HG03064 (cell line): Measurements from ENCODE around the gene DHX38.

Source experiments
- ATAC-seq: cut with Tn5 transposase; IDR thresholded peaks from one replicate; pipeline ENCODE4 v1.9.1; 2021; ENCODE audit warnings: low read depth; ENCODE audit not compliant: unreplicated experiment

Gene DHX38

GRCh38 chr16:72113616-72113945 lies 19.9 kb downstream of the DHX38 start:
- no peak for ATAC-seq

- ATAC-seq, result no peak
These were observed 26.4 kb downstream of the DHX38 start for GRCh38 chr16:72120026-72120425.

DNA sequence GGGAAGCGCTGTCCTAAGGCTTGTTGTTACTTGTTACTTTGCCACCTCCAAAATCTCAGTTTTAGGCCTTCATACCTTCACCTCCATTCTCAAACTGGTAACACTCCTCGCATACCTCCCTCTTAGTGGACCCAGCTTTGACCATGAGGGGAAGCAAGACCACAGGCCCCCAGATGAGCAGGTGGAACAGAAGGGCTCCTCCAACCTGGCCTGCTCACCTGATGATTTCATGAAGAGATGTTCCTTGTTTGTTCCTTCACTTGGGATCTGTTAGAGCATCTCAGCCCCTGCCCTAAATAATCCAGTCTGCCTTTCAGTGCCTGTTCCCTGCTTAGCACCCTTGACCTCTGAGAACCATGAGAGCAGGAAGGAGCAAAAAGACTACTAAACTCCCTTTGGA lies 28.7 kb downstream of the DHX38 start:
- ATAC-seq, result no peak

- ATAC-seq, result no peak
These were observed 29.3 kb downstream of the DHX38 start for GRCh38 chr16:72122916-72123315.

DNA sequence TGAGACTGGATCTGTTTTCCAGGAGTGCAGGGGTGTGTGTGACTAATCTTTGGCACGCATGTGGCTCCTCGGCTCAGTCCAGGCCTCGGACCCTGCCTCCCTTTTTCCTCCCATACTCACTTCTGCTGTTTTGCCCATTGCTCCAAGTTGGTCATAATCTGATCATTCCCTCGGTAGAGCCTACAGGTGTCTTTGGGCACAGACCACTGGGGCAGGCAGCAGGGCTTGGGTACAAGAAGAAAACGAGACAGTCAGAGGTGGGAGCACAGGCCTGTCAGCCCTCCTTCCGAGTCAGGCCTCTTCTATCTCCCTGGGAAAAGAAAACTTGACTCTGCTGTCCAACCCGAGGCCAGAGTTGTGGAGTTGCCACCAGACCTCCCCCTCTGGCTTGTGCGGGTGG lies 29.8 kb downstream of the DHX38 start:
- ATAC-seq, result no peak

- ATAC-seq, result no peak
These were observed 30.5 kb downstream of the DHX38 start for GRCh38 chr16:72124148-72124547.

GRCh38 chr16:72124761-72125634 lies 31.4 kb downstream of the DHX38 start:
- ATAC-seq, result no peak

DNA sequence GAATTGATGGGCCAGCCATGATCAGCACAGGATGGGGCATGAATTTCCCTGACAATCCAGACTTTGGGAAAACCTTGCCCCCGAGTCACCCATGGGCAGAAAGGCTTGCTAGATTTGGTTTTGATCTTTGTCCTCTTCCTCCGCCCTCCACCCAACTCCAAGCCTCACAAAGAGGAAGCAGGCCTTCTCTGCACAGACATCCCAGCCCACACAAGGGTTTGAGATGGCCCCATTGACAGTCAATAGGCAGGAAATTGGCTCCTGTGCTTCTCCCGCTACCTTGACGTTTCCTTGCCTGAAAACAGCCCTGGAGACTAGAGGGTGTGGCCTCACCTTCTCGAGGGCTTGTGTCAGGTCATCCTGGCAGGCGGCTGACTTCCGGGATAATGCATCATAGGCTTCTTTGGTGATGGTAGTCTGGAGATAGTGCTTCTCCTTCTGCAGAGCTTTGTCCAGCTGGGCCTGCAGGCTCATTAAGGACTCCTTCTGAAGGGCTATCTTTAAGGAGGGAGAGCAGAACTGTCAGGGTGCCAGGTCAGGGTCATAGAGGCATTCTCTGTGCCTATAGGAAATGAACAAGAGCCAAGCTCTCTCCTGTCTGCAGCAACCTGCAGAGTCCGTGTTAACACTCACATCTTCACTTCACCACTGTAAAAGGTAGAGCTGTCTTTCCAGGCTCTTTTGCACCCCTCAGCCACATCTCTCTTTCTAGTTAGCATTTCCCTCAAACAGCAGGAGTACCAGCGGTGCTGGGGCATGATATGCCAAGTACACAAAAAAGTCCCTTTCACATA lies 32.2 kb downstream of the DHX38 start:
- no peak for ATAC-seq

GRCh38 chr16:72126429-72126765 lies 32.8 kb downstream of the DHX38 start:
- no peak for ATAC-seq

- no peak for ATAC-seq
These were observed 35.1 kb downstream of the DHX38 start for GRCh38 chr16:72128701-72129100.

DNA sequence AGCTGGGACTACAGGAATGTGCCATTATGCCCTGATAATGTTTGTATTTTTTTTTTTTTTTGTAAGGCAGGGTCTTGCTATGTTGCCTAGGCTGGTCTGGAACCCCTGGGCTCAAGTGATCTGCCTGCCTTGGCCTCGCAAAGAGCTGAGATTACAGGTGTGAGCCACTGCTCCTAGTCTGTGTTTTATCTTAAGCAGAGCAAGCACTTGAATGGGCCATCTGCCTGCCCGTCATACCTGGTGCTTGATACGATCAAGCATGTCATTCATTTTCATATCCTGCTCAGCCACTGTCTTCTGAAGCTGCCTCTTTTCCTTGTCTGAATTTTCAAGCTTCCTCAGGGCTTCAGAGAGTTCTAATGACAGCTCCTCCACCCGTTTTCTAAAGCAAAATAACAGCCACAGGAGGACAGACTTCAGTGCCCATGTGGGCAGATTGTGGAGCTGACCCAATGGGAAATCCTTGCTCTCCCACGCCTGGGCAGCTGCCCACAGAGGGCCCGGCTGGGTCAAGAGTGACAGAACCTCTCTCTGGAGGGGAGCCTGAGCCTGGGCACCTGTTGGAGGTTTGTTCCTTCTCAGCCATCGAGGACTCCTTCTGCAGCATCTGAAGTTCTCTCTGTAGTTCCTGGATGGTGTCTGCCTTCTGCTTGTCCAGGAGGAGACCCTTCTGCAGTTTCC lies 36.5 kb downstream of the DHX38 start:
- ATAC-seq, result no peak

- ATAC-seq, result no peak
These were observed 37.4 kb downstream of the DHX38 start for GRCh38 chr16:72131036-72131435.

- no peak for ATAC-seq
These were observed 39.1 kb downstream of the DHX38 start for GRCh38 chr16:72132726-72133125.

- ATAC-seq, result no peak
These were observed 40.9 kb downstream of the DHX38 start for GRCh38 chr16:72134507-72134906.

DNA sequence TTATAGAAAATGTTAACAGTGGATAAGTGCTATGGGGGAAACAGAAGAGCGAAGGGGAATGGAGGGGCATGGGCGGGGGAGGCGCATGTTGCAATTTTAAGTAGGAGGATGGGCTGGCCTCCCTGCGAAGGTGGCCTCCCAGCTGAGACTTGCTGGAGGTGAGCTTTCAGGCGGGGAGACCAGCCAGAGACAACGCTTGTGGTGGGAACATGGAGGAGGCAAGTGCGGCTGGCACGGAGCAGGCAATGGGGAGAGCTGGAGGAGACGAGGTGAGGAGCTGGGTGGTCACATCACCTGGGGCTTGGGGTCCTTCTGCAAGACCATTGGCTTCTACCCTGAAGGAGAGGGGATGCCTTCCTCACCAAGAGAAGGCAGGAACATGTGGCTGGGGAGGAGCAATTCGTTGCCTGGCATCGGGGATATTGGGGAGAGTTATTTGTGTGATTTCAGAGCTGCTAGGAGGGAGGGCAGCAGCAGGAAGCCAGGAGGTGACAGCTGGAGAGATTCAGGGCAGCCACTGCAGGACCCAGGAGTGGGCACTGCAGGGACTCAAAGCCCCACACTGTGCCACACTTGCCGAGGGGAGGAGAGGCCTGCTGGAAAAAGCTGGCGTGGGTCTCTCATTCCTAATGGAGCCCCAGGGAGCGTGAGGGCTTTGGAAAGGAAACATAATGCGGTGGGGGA lies 43.9 kb downstream of the DHX38 start:
- no peak for ATAC-seq

GRCh38 chr16:72138064-72138572 lies 44.5 kb downstream of the DHX38 start:
- ATAC-seq, result no peak

DNA sequence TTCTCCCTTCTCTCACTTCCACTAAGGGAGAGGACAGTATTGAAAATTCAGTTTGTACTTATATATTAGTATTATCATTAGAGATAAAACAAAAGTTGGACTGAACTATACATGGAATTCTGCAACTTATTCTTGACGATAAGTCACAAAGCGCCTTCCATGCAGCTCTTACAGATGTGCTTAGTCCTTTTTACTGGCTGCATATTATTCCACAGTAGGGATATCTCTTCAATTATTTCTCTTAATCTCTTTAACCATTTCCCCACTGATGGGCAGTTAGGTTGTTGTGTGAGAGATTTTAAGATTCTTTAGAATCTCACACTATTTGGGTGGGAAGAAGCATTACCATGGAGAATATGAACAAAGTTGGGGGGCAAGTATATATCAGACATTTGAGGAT lies 46.3 kb downstream of the DHX38 start:
- ATAC-seq, result no peak

GRCh38 chr16:72142476-72142875 lies 48.8 kb downstream of the DHX38 start:
- no peak for ATAC-seq

- no peak for ATAC-seq
These were observed 56.2 kb downstream of the DHX38 start for GRCh38 chr16:72149676-72150464.

DNA sequence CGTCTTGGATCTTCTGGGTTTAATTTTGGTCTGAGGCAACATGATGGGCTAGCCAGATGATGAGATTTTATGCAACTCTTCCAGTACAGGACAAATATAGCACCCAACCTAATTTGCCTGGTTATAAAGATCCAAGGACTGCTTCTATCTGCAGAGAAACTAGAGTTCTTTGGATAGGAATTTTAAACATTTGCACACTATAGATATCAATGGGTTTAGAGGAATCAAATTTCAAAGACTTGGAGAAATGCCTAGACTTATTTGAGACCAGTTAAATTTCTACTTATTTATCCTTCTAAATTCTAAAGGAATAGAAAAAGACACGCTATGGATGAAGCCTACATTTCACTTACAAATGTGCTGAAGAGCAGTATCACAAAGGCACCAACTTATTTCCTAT lies 65.7 kb downstream of the DHX38 start:
- no peak for ATAC-seq
